H1 (cell line): ENCODE data around the gene NKAIN2. TPM values are rescaled to one million over a fixed set of nuclear protein-coding genes. Genes with fewer than 3 reads are reported as not detected.

Experiments used
- CTCF ChIA-PET: fragments of 300-600 bp; sonication (Branson Sonifier 250); formaldehyde crosslinking; loops from one replicate; lab custom pipeline; 2021; ENCODE audit not compliant: partially characterized antibody; lab: Charles Lee
- POLR2A ChIA-PET: fragments of 300-600 bp; sonication (Branson Sonifier 250); formaldehyde crosslinking; loops from one replicate; lab custom pipeline; 2021; ENCODE audit warnings: inconsistent platforms; ENCODE audit not compliant: partially characterized antibody; lab: Charles Lee
- DNase-seq, 2 experiments: peaks; one replicate each; pipeline versions ENCODE4 v3.0.0 to v3.0.0-alpha.2; 2010 to 2022; ENCODE audit warnings: low spot score in 2 of 2, low read depth in 1 of 2, mixed read lengths in 1 of 2
- FAIRE-seq: peaks from 2 replicates; lab custom pipeline; 2011; peaks lifted over from hg19 to GRCh38; lab: Jason Lieb, UNC
- H2AFZ ChIP-seq: 2 replicates; pipeline ENCODE4 v1.8.1; 2012; ENCODE audit warnings: low read length, inconsistent platforms
- H2AK5ac ChIP-seq: 2 replicates; pipeline ENCODE4 v1.6.1; 2013; ENCODE audit warnings: low read depth, low read length
- H2BK120ac ChIP-seq: replicated peaks from 2 replicates; pipeline ENCODE3; 2013; ENCODE audit warnings: low read depth, low read length, inconsistent platforms
- H2BK12ac ChIP-seq: 2 replicates; pipeline ENCODE4 v1.6.1; 2013; ENCODE audit warnings: low read depth, low read length
- H2BK15ac ChIP-seq: 2 replicates; pipeline ENCODE4 v1.6.1; 2013; ENCODE audit warnings: low read length
- H2BK20ac ChIP-seq: 2 replicates; pipeline ENCODE4 v1.6.1; 2013; ENCODE audit warnings: low read length
- H2BK5ac ChIP-seq: 2 replicates; pipeline ENCODE4 v1.6.1; 2013; ENCODE audit warnings: low read depth, low read length
- H3K14ac ChIP-seq: 2 replicates; pipeline ENCODE4 v1.6.1; 2013; ENCODE audit warnings: inconsistent platforms; ENCODE audit not compliant: insufficient read length
- H3K18ac ChIP-seq: 2 replicates; pipeline ENCODE4 v1.6.1; 2013; ENCODE audit warnings: low read length; ENCODE audit errors: extremely low read depth
- H3K23ac ChIP-seq: 2 replicates; pipeline ENCODE4 v1.6.1; 2013; ENCODE audit warnings: inconsistent platforms; ENCODE audit not compliant: insufficient read length
- H3K23me2 ChIP-seq: 2 replicates; pipeline ENCODE4 v1.6.1; 2013; ENCODE audit warnings: low read depth, low read length
- H3K27ac ChIP-seq: 2 replicates; pipeline ENCODE4 v1.6.1; 2011; ENCODE audit warnings: low read depth, low read length, inconsistent platforms
- H3K27me3 ChIP-seq, 4 experiments: replicated peaks in 1 of 4; 1 replicate in 1 of 4; 2 replicates in 3 of 4; pipeline versions ENCODE4 v1.6.1 to v1.8.1; 2011 to 2013; ENCODE audit warnings: low read length in 3 of 4, mild to moderate bottlenecking in 3 of 4, inconsistent platforms in 2 of 4, mixed read lengths in 2 of 4, moderate library complexity in 1 of 4; ENCODE audit not compliant: control insufficient read depth in 3 of 4, insufficient read depth in 3 of 4; ENCODE audit errors: extremely low read depth in 1 of 4
- H3K36me3 ChIP-seq, 4 experiments: 2 replicates each; pipeline versions ENCODE4 v1.6.1 to v1.8.1; 2011 to 2013; ENCODE audit warnings: mild to moderate bottlenecking in 4 of 4, low read length in 3 of 4, moderate library complexity in 2 of 4, control low read depth in 1 of 4, inconsistent platforms in 1 of 4; ENCODE audit not compliant: insufficient read depth in 4 of 4, control insufficient read depth in 2 of 4
- H3K4ac ChIP-seq: replicated peaks from 2 replicates; pipeline ENCODE3; 2013; ENCODE audit warnings: low read length, low read depth, mixed read lengths, inconsistent platforms; ENCODE audit not compliant: insufficient read length
- H3K4me1 ChIP-seq, 4 experiments: replicated peaks in 1 of 4; 1 replicate in 1 of 4; 2 replicates in 3 of 4; pipeline versions ENCODE4 v1.6.1 to v1.8.1; 2011 to 2013; ENCODE audit warnings: low read length in 3 of 4, inconsistent platforms in 2 of 4, mixed read lengths in 1 of 4; ENCODE audit not compliant: insufficient read depth in 4 of 4, control insufficient read depth in 3 of 4
- H3K4me2 ChIP-seq, 2 experiments: 2 replicates each; pipeline versions ENCODE4 v1.6.1 to v1.8.1; 2011 to 2013; ENCODE audit warnings: low read depth in 2 of 2, low read length in 2 of 2, control low read depth in 1 of 2, inconsistent platforms in 1 of 2, mild to moderate bottlenecking in 1 of 2; ENCODE audit not compliant: insufficient read depth in 1 of 2
- H3K4me3 ChIP-seq, 4 experiments: fragments of 200-600, 300-600 bp in 1 of 4; sonication (generic), shearing (Covaris generic), sonication (Bioruptor Twin) in 1 of 4; 2 replicates each; pipeline versions ENCODE4 v1.5.1 to v1.8.1; 2011 to 2016; ENCODE audit warnings: low read length in 4 of 4, low read depth in 3 of 4, control low read depth in 2 of 4, inconsistent platforms in 2 of 4, mild to moderate bottlenecking in 2 of 4, mixed read lengths in 1 of 4, moderate library complexity in 1 of 4; ENCODE audit not compliant: insufficient read depth in 2 of 4; ENCODE audit errors: extremely low read depth in 1 of 4
- H3K56ac ChIP-seq: replicated peaks from 2 replicates; pipeline ENCODE3; 2013; ENCODE audit warnings: low read depth, mild to moderate bottlenecking, mixed read lengths, low read length, inconsistent platforms; ENCODE audit not compliant: insufficient read length
- H3K79me1 ChIP-seq: 2 replicates; pipeline ENCODE4 v1.6.1; 2013; ENCODE audit warnings: low read depth, low read length, control low read depth
- H3K79me2 ChIP-seq, 2 experiments: 2 replicates each; pipeline versions ENCODE4 v1.6.1 to v1.8.1; 2012 to 2013; ENCODE audit warnings: low read length in 2 of 2, mild to moderate bottlenecking in 2 of 2, inconsistent platforms in 1 of 2; ENCODE audit not compliant: insufficient read depth in 2 of 2, control insufficient read depth in 1 of 2
- H3K9ac ChIP-seq, 4 experiments: replicated peaks in 1 of 4; 1 replicate in 1 of 4; 2 replicates in 3 of 4; pipeline versions ENCODE4 v1.6.1 to v1.8.1; 2011 to 2013; ENCODE audit warnings: low read depth in 3 of 4, low read length in 3 of 4, control low read depth in 2 of 4, mild to moderate bottlenecking in 2 of 4, moderate library complexity in 2 of 4, inconsistent platforms in 1 of 4; ENCODE audit errors: extremely low read depth in 1 of 4
- H3K9me3 ChIP-seq, 2 experiments: 2 replicates each; pipeline versions ENCODE4 v1.6.1 to v1.8.1; 2012 to 2013; ENCODE audit warnings: mild to moderate bottlenecking in 2 of 2, moderate library complexity in 2 of 2, control low read depth in 1 of 2, inconsistent platforms in 1 of 2, low read depth in 1 of 2, low read length in 1 of 2, mixed read lengths in 1 of 2; ENCODE audit not compliant: insufficient read depth in 2 of 2
- H4K20me1 ChIP-seq, 2 experiments: replicated peaks in 1 of 2; 2 replicates each; pipeline versions ENCODE3 to v1.8.1; 2011 to 2013; ENCODE audit warnings: inconsistent platforms in 2 of 2, low read length in 2 of 2, mild to moderate bottlenecking in 1 of 2; ENCODE audit not compliant: insufficient read depth in 2 of 2, control insufficient read depth in 1 of 2
- H4K5ac ChIP-seq: 2 replicates; pipeline ENCODE4 v1.6.1; 2013; ENCODE audit warnings: low read length, low read depth, mixed read lengths, inconsistent platforms; ENCODE audit not compliant: insufficient read length
- H4K8ac ChIP-seq: 2 replicates; pipeline ENCODE4 v1.8.0; 2013; ENCODE audit warnings: mild to moderate bottlenecking, moderate library complexity, low read length, inconsistent platforms; ENCODE audit not compliant: insufficient read depth; ENCODE audit errors: extremely low read depth
- H4K91ac ChIP-seq: replicated peaks from 2 replicates; pipeline ENCODE3; 2013; ENCODE audit warnings: low read length, mixed read lengths, inconsistent platforms; ENCODE audit not compliant: insufficient read length
- CBX5 ChIP-seq: fragments of 300-800, 300-1000 bp; sonication (generic); IDR thresholded peaks from 2 replicates; pipeline ENCODE4 v1.7.1; 2016; ENCODE audit warnings: antibody characterized with exemption, low read length, low read depth
- CHD2 ChIP-seq: IDR thresholded peaks from 2 replicates; pipeline ENCODE4 v1.6.1; 2012; ENCODE audit warnings: low read length, improper control_type of control experiment
- KDM4A ChIP-seq: IDR thresholded peaks from one replicate; pipeline ENCODE4 v1.7.1; 2012; ENCODE audit warnings: low read depth, mild to moderate bottlenecking, moderate library complexity, low read length, inconsistent platforms; ENCODE audit not compliant: severe bottlenecking
- SP4 ChIP-seq: IDR thresholded peaks from 2 replicates; pipeline ENCODE4 v1.6.1; 2012; ENCODE audit warnings: low read length, inconsistent platforms
- TAF7 ChIP-seq: optimal IDR thresholded peaks from 2 replicates; pipeline ENCODE3; 2011; ENCODE audit warnings: low read depth, mild to moderate bottlenecking, inconsistent platforms, low read length, moderate library complexity, borderline replicate concordance
- ZNF274 ChIP-seq: IDR thresholded peaks from 2 replicates; pipeline ENCODE4 v1.7.0; 2012; ENCODE audit warnings: low read length, borderline replicate concordance; ENCODE audit errors: extremely low read depth
- WGBS, 2 experiments: shearing (Covaris generic) in 1 of 2; methylation state at CpG; one replicate each; pipeline versions ENCODE4 v1.1.6 to v1.1.7; 2013 to 2015; ENCODE audit warnings: low lambda C conversion rate in 2 of 2, mixed read lengths in 2 of 2, inconsistent platforms in 1 of 2, low coverage in 1 of 2, missing lambda C conversion rate in 1 of 2; ENCODE audit not compliant: insufficient replicate concordance in 2 of 2, insufficient coverage in 1 of 2, insufficient read length in 1 of 2; ENCODE audit errors: extremely low coverage in 1 of 2, missing lambda C conversion rate in 1 of 2; 5-methylcytosine and 5-hydroxymethylcytosine counted together
- polyA plus RNA-seq, 7 experiments: library from polyadenylated mRNA; depleted of rRNA in 3 of 7; stranded (reverse) in 5 of 7; unstranded in 2 of 7; fragments of >200 nt in 5 of 7; fragments of 200-250 nt in 2 of 7; gene quantifications; 1 replicate in 5 of 7; 2 replicates in 1 of 7; 4 replicates in 1 of 7; pipeline versions ENCODE4 v1.2.1 to v1.2.3, GENCODE V29; 2011 to 2013; ENCODE audit warnings: missing spikeins in 2 of 7, mixed read lengths in 2 of 7
- total RNA-seq: library from RNA; stranded (reverse); fragmentation: NEBNext Ultra II Directional; extraction: Animal tissue kit (Norgen Biotek cat#: 25700); gene quantifications from 2 replicates; pipeline ENCODE4 v1.2.1, GENCODE V29; 2021

NKAIN2 gene
- total and polyA plus RNA-seq, 2 of the 8 experiments (the other 6 are each of a cell fraction or from before 2014, with no cell fraction given), result 0.20 to 0.34 TPM

GRCh38 chr6:124199286-124199685 lies 395.6 kb downstream of the NKAIN2 start:
- Histone ChIP-seq H2BK5ac (no peak overlapping the region), H4K5ac (no peak overlapping the region), H3K4me1 (no peaks in the 10 kb centered on the region), H2BK20ac (no peak overlapping the region), H3K14ac (no peak overlapping the region), H3K4me3 (no peak overlapping the region), H4K20me1 (no peaks in the 10 kb centered on the region), H2BK120ac (no peak overlapping the region), H3K4ac (no peak overlapping the region), H3K9ac (no peak overlapping the region), H3K9me3 (no peaks in the 10 kb centered on the region), H2AK5ac (no peak overlapping the region), H4K8ac (no peak overlapping the region), H3K4me2 (no peak overlapping the region), H3K23ac (no peak overlapping the region), H3K23me2 (no peaks in the 10 kb centered on the region), H3K18ac (no peak overlapping the region), H2BK15ac (no peak overlapping the region), H3K36me3 (no peaks in the 10 kb centered on the region), H3K27me3 (no peaks in the 10 kb centered on the region), H3K79me2 (no peaks in the 10 kb centered on the region), H3K56ac (no peak overlapping the region), H3K79me1 (no peaks in the 10 kb centered on the region), H2AFZ (no peak overlapping the region), H4K91ac (no peak overlapping the region), H2BK12ac (no peak overlapping the region), H3K27ac (no peak overlapping the region)
- CTCF ChIA-PET, result no interaction called here
- POLR2A ChIA-PET, result no interaction called here
- TF ChIP-seq ZNF274 (no peak), TAF7 (no peak), CBX5 (no peak), KDM4A (no peak), CHD2 (no peak), SP4 (no peak)
- WGBS, 2 experiments, result 64% methylated on average over 3 of the region's 3 CpGs; no CpG with 5 or more reads in 1 of the 2 experiments
- FAIRE-seq (no peak), DNase-seq (no peak)
